Measurements from ENCODE around the gene RHBDL3.

RHBDL3 gene

GRCh38 chr17:32267690-32268205 lies 2.1 kb downstream of the RHBDL3 start:
- no peak overlapping the region for H3K9ac ChIP-seq
- H3K27me3 ChIP-seq (ENCODE audit: insufficient read depth, low read depth): peaks cover 55% of the 10 kb centered on the region
- H3K4me2 ChIP-seq: no peak overlapping the region
- H3K4me3 ChIP-seq (IDR thresholded peaks at IDR 0.05; ENCODE audit: insufficient read depth, low read depth, low read length): no peak overlapping the region
- no peaks in the 10 kb centered on the region for H3K4me1 ChIP-seq (ENCODE audit: low read depth, poor library complexity, severe bottlenecking)
- H3K36me3 ChIP-seq (ENCODE audit: insufficient read depth): no peaks in the 10 kb centered on the region
- H2AFZ ChIP-seq (ENCODE audit: low read depth): no peak overlapping the region
- no peaks in the 10 kb centered on the region for H3K79me2 ChIP-seq (ENCODE audit: insufficient read depth, low read depth)
- TF ChIP-seq CTCF (conservative IDR thresholded peaks at IDR 0.05; ENCODE audit: low read depth, low read length): no peak
- H4K20me1 ChIP-seq (ENCODE audit: insufficient read depth): no peaks in the 10 kb centered on the region
- no peak overlapping the region for H3K27ac ChIP-seq

GRCh38 chr17:32268734-32269288 lies 3.2 kb downstream of the RHBDL3 start:
- no peak overlapping the region for H2AFZ ChIP-seq (ENCODE audit: low read depth)
- H3K79me2 ChIP-seq (ENCODE audit: insufficient read depth, low read depth): no peaks in the 10 kb centered on the region
- peaks cover 53% of the 10 kb centered on the region for H3K27me3 ChIP-seq (ENCODE audit: insufficient read depth, low read depth)
- H4K20me1 ChIP-seq (ENCODE audit: insufficient read depth): no peaks in the 10 kb centered on the region
- H3K4me3 ChIP-seq (IDR thresholded peaks at IDR 0.05; ENCODE audit: insufficient read depth, low read depth, low read length): no peak overlapping the region
- TF ChIP-seq CTCF (conservative IDR thresholded peaks at IDR 0.05; ENCODE audit: low read depth, low read length): no peak
- H3K36me3 ChIP-seq (ENCODE audit: insufficient read depth): no peaks in the 10 kb centered on the region
- H3K4me1 ChIP-seq (ENCODE audit: low read depth, poor library complexity, severe bottlenecking): no peaks in the 10 kb centered on the region
- no peak overlapping the region for H3K27ac ChIP-seq
- H3K9ac ChIP-seq: no peak overlapping the region
- H3K4me2 ChIP-seq: no peak overlapping the region

GRCh38 chr17:32269377-32269776 lies 3.7 kb downstream of the RHBDL3 start:
- no peak overlapping the region for H2AFZ ChIP-seq (ENCODE audit: low read depth)
- TF ChIP-seq CTCF (conservative IDR thresholded peaks at IDR 0.05; ENCODE audit: low read depth, low read length): no peak
- no peaks in the 10 kb centered on the region for H3K79me2 ChIP-seq (ENCODE audit: insufficient read depth, low read depth)
- H3K9ac ChIP-seq: no peak overlapping the region
- no peaks in the 10 kb centered on the region for H3K4me1 ChIP-seq (ENCODE audit: low read depth, poor library complexity, severe bottlenecking)
- H3K27me3 ChIP-seq (ENCODE audit: insufficient read depth, low read depth): peaks cover 47% of the 10 kb centered on the region
- H4K20me1 ChIP-seq (ENCODE audit: insufficient read depth): no peaks in the 10 kb centered on the region
- no peak overlapping the region for H3K4me3 ChIP-seq (IDR thresholded peaks at IDR 0.05; ENCODE audit: insufficient read depth, low read depth, low read length)
- no peak overlapping the region for H3K27ac ChIP-seq
- H3K36me3 ChIP-seq (ENCODE audit: insufficient read depth): no peaks in the 10 kb centered on the region
- no peak overlapping the region for H3K4me2 ChIP-seq

- Histone ChIP-seq H3K4me1 (ENCODE audit: low read depth, poor library complexity, severe bottlenecking) (no peaks in the 10 kb centered on the region), H3K36me3 (ENCODE audit: insufficient read depth) (no peaks in the 10 kb centered on the region), H3K79me2 (ENCODE audit: insufficient read depth, low read depth) (no peaks in the 10 kb centered on the region), H3K27ac (no peak overlapping the region), H3K27me3 (ENCODE audit: insufficient read depth, low read depth) (peaks cover 31% of the 10 kb centered on the region), H4K20me1 (ENCODE audit: insufficient read depth) (no peaks in the 10 kb centered on the region), H2AFZ (ENCODE audit: low read depth) (no peak overlapping the region), H3K9ac (no peak overlapping the region), H3K4me3 (IDR thresholded peaks at IDR 0.05; ENCODE audit: insufficient read depth, low read depth, low read length) (no peak overlapping the region), H3K4me2 (no peak overlapping the region)
- no peak for TF ChIP-seq CTCF (conservative IDR thresholded peaks at IDR 0.05; ENCODE audit: low read depth, low read length)
Measured at GRCh38 chr17:32271844-32272243, 6.2 kb downstream of the RHBDL3 start.
